ENCODE results near the gene ACSL6.

Gene ACSL6

DNA sequence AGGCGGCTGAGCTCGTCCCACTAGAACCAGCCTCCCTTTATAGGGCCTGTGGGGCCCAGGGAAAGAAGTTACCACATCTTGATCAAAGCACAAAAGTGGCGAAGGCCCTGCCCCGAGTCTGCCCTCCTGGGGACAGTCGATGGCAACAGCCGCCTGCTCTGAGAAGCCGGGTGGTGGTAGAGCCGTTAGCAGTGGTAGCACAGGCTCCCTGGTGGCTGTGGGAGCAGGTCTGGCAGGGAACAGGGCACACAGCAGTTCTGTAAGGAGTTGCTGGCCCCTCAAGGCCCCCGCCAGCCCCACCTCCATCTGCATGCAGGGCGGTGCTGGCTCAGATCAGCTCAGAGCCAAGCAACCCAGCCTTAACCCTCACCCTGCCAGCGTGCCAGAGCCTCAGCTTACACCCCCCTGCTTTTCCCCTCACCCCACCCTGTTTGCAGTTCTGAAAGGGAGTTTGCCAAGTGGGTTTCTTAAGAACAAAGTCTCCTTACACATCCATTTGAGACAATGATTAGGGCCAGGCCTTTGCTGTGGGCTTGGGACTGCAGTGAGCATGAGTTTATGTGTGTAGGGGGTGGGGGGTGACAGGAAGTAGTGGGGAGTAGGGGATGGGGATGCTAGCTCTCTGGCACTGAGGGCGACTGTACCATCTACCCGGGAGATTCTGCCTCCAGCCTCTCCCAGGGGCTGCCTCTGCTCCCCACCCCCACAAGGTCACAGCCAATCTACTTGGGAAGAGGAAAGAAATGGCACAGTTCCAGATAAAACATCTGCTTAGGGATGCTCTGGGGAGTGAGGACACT, 11.8 kb downstream of the ACSL6 start:
- no peak for DNase-seq

DNA sequence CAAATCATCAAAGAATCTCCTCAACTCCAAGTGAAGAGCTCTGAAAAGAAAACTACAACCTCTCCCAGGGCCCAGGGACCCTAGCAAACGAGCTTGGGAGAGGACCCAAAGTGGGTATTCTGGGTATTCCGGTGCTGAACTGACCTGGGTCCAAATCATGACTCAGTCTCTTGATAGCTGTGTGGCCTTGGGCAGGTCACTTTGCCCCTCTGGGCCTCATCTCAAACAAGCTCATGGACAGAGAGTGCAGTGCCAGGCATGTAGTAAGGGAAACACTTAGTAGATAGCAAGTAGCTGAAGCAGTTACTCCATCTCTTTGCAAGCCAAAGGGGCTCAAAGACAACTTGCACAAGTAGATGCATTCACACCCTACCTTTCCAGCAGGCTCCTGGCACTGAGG, 12.4 kb downstream of the ACSL6 start:
- DNase-seq, result no peak

DNA sequence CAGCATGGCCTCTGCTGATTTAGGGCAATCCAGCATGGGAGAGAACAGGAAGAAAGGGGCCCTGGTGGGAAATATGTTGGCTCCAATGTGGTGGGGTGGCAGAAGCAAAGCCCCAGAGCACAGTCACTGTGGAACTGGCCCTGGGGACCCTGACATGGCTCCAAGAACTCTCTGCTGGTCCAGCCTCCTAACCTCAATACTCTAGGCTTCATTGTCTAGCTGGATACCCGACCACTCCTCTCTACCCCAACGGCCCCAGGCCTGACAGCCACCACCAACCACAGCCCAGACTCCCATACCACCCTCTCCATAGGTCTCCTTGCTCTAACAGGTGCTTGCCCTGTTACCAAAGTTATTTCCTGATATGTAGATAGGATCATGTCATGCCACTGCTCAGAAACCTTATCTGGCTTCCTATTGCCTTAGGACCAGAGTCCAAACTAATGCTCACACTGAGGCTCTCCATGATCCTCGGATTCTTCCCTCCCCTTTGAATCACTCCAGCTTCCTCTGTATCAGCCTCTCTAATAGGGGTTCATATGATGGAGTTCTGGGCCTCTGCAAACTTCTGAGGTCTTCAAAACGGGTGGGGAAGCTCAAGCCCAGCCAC, 12.9 kb downstream of the ACSL6 start:
- DNase-seq, result no peak

DNA sequence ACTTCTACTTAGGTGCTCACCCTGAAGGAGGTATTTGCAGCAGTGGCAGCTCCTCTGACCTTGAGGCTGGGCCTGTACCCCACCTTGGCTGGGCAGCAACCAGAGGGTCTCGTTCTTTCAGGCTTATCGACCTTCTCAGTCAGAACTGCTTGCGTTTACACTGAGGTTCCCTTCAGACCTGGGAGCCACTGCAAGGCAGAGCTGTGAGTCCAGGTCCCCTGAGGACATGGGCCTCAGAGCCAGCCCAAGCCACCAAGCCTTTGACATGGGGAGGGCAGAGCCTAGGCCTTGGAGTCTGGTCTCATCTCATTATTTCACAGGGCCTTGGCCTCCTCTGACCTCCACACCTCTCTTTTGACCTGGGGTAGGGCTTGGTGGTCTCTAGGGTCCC, 13.7 kb downstream of the ACSL6 start:
- DNase-seq, result no peak

DNA sequence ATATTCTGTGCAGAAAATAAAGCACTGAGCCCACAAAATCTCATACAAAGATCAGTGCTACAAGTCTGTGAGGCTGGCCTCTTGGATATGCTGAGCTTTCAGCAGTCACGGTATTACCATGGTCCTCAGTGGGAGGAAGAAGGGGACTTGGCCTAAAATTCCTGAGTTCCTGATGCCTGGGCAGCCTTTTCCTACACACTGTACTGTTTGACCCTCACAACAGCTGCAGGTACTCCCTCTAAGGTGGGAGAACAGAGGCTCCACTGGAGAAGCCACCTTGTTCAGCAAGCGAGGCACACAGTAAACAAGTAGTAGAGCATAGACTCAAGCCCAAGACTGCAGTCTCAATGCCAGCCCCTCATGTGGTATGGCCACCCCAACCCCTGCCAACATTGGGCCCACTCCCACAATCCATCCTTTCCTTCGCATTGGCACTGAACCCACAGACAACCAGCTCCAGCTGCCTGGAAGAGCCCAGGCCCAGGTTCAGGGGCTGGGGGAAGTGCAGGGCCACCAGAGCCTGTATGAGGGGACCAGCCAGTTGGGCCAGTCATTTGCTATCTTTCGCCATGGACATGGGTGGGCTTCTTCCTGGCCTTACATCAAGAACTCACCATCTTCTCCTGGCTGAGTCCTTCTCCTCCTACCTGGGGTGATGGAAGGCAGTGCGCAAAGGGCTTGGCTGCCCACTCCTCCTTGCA, 14.3 kb downstream of the ACSL6 start:
- no peak for DNase-seq

DNA sequence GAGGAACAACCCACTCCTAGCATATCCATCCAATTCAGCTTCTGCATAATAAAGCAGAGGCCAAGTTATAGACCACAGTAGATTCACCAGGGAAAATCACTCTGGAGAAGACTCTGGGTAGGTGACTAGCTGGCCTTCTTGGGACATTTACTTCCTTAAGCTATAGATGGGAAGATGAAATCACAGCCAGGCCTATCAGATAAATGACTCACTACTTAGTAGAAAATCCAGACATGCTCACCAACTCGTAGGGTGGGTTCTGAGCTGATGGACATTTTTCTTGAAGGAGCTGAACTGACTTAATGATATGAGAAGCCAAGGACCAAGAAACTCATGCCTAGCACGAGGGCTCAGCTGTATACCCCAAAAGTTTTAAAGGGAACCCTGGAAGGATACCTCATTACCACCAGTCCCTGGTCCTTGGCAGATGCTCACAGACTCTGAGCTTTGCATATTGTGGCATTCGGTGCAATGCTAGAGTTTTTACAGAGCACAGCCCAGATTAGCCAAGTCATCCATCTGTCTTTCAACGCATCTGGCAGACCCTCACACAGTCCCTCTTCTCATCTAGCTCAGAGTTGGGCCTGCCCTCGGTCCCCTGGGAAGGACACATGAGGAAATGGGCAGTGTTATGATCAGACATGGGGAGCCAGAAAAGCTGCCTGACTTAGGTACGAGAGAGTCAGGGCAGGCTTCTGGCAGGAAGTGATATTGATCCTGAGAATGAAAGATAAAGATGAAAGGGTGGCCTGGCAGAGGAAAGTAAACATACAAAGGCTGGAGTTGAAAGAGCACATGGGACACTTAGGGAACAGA, 15.0 kb downstream of the ACSL6 start:
- no peak for DNase-seq

DNA sequence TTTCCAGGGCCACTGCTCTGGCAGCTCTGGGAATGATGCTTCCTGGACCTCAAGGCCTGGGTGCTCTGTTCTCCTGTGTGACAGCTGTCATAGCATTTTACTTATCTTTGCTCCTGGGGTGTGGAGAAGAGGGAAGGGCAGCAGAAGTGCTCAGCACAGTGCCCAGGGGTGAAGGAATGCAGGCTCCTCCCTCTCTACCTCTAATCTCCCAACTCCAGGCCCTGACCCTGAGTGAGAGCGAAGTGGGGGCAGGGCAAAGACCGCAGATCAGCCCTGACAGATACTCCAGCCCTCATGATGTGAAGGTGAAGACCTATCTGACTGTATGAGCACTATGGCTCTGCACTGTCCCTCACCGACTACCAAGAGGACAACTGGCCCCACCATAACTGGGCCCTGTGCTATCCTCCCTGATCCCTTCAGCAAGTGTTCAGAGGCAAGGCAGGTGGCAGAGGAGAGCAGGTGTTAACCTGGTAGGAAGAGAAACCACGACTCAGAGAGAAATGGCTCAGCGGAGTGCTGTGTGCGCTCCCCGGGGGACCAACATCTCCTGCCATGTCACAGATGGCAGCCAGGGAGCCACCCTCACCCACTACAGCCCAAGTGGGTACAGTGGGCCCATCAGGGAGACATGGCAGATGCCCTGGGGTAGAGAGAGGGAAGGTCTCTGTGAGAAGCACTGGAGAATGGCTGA, 16.8 kb downstream of the ACSL6 start:
- DNase-seq, result no peak

DNA sequence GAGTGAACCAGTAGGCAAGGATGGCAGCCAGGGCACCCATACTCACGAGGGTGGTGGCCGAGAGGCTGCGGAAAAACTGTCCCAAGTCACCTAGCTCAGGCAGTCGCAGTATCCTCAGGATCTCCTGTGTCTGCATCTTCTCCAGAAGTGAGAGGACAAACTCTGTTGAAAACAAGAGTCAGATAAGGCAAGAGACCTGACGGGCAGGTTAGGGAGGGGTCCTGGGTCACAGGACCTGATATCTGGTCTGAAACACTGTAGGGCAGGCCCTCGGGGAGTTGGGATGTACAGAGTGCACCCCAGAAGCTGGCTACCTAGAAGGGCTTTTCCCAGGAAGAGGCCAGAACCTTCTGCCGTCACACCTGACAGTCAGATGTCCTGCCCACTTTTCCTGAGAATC, 17.4 kb downstream of the ACSL6 start:
- DNase-seq, result no peak

DNA sequence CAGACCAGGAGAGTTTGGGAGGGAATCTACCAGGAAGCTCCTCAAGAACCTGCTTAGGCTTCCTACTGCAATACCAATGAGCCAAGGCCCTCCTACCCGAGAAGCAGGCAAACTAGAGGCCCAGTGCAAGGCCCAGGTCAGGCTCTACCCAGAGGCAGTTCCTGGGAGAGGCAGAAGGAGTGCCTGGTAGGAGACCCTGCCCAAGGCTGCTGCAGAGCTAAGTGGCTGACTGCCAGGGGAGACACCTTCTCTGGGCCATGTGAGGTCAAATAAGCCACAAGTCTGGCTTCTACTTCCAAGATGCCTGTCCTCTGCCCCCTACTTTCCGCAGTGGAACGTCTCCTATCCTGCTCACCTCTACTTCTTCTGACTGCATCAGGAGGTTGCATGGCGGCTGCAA, 17.8 kb downstream of the ACSL6 start:
- DNase-seq, result no peak

DNA sequence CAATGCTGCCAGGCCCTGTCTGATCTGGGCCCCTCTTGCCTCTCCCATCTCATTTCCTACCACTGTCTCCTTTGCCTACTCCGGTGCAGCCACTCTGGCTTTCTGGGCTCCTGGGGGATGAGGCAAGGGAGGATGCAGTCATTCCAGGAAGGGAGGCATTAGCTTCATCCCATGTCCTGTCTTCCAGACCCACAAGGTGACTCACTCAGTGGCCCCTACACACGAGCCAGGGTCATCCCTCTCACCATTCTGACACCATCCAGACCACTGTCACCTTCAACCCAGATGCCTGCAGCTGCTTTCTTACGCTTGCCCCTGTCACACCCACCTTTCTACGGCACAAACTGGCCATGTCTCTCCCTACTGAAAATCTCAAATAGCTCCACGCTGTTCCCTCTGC, 19.1 kb downstream of the ACSL6 start:
- no peak for DNase-seq

DNA sequence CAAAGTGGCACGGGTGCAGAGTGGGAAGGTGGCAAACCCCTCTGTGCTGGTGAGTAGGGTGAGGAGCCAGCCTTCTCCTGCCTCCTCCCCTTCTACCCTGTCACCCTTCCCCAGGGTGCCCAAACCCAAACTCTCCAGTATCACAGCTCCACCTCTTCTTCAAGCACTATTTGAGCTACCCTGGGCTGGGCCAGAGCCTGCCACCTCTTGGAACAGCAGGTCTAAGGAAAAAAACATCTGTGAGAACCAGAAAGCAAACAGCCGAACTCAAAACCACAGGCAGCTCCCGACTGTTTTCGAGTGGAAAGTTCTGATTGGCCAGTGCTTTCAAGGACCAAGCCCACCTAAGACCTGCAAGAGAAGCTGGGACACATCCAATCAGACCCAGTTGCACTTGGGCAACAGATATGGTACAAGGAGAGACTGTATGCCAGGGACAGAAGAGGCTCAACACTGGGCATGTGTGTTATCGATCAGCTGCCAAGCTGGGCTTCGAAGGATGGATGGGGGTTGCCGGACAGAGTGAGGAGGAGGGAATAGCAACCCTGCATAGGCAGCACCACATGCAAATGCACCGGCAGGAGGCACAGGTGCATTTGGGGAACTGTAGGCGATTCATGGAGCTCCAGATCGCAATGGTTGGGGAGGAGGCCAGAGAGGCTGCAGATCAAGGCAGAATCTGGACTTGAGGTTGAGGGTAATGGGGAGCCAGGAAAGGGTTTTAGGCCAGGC, 19.7 kb downstream of the ACSL6 start:
- no peak for DNase-seq

DNA sequence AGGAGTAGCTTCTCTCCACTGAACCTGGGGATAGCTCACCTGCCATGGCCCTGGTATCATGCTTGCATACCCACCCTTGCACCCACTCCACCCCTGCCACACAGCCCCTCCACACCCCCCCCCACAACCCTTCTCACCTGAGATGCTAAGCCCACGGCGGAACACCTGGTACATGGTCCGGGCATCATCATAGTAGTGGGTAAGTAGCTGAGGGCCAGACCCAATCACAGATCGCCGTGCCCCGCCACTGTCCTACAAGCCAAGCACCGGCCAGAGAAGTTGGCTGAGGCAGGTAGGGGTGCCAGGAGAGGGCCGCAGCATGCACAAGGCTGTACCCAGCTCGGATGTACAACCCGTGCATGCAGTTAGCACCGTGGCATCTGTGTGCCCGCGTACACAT, 20.7 kb downstream of the ACSL6 start:
- DNase-seq, result no peak

DNA sequence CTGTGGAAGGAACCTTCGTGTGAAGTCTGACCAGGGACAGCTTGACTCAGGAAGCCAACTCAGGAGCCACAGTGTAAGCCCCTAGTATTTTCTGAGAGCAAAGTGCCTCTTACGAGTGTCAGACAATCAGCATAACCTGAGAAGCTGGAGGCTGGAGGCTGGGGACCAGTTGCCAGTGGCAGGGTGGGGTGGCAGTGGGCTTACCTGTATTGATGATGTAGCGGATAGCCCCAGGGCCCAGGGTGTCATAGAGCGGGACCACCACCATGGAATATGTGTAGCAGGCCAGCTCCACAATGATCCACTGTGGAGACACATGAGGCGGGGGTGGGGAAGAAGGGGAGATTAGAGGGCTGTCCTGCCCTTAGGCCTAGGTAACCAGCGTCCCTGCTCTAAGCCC, 22.9 kb downstream of the ACSL6 start:
- no peak for DNase-seq

DNA sequence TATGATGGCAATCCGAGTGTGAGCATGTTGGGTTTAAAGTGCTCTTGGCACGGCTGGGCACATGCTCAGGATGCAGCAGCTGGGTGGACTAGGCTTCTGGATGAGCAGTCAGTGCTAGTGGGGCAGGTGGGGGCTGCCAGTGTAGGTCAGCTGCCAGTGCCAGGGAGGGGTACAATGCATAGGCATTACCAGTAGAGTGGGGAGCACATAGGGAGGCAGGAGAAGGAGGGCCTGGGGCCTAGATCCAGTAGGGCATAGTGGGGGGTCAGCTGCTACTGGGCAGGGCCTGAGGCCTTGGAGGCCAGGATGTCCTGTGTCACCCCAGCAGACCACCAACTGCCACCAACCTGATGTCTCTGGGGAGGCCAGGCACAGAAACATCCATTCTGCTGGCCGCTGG, 24.2 kb downstream of the ACSL6 start:
- no peak for DNase-seq

DNA sequence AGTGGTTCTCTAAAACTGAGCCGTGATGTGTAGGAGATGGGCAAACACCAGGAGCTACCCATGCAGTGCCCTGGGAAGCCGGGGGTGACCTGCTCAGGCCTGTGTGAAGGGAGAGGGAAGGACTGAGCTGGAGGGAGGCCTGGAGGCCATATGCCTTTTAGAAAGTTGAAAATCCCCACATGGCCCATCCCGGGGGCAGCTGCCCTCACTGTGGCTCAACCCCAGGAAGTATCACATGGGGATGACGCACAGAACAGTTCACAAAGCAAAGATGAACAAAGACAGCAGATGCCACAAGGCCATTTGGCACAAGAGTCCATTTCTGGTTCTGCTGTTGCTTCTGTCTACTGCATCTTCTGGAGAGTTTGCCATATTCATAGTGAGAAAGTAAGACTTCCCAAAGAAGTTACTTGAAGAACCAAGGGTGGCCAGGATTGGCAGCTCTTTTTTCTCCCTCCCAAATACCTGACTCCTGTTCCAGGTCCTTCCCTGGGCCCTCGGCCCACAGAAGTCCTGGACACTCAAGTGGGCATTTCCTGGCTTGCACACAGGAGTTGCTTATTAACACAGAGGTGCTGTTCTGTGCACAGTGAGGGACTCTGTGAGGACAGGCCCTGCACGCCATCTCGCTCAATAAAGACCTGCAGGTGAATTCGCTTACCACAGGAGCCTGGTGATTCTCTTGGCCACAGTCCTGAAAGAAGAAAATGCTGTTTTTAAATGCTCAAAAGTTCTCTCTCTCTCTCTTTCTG, 25.1 kb downstream of the ACSL6 start:
- DNase-seq, result no peak

DNA sequence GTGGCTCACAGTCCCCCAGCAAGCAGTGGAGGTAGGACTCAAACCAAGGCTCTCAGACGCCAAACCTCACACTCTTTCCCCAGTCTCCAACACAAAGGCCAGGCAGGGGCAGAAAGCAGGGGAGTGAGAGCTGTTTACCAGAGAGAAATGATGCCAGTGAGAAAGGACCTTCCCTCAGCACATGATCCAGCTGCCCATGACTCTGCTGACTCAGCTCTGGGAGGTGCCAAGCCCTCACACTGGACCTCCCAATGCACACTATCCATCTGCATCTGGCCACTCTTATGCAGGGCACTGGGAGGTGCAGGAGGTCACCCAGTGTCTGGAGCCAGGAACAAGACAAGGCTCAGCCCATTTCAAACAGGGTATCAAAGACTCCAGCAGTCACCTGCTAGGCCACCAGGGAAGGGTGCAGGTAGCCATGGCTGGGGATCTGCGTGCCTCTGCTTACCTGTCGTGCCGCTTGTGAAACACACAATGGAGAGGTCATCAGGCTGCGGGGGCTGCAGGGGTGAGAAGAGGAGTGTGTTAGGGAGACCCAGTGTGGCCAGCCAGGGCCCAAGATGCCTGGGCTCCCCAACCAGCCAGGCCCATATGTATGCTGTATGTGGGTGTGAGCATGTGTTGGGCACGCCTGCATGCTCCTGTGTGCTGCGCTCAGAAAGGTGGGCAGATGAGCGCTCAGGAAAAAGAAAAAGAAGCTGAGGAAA, 26.3 kb downstream of the ACSL6 start:
- DNase-seq, result no peak

DNA sequence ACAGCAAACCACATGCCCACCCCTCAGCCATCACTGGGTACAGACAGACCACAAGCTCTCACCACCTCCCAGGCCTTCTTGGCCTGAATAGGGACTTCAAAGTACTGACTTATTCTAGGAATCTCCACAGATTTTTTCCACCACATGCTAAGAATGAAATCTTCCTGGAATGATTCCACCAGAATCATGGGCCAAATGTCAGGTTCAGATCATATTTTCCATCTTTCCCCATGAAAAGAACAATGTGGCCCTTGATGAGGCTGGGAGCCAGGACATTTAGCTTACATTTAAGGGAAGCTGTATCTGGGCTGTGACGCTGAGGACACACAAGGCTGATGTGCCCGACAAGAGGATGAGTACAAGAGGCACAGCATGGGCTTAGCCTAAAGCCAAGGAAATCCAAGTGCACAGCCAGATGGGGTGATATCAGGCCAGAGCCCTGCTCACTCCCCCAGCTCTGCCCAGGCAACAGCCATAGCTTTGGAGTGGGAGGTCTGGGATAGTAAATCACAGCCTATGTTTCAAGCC, 28.1 kb downstream of the ACSL6 start:
- DNase-seq, result no peak

DNA sequence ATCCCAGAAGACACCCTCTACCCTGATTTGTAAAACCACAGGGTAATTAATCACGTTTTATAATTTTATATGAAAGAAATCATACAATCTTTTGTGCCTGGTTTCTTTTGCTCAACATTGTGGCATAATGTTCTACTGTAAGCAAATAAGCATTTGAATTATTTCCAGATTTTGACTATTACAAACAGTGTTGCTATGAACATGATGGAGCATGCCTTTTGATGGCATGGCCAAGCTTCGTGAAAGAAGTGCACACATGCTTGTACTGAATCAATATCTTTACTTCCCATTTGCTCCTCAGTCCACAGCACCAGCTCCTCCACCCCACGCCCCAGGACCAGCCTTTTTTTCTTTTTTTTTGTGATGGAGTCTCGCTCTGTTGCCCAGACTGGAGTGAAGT, 29.9 kb downstream of the ACSL6 start:
- no peak for DNase-seq

DNA sequence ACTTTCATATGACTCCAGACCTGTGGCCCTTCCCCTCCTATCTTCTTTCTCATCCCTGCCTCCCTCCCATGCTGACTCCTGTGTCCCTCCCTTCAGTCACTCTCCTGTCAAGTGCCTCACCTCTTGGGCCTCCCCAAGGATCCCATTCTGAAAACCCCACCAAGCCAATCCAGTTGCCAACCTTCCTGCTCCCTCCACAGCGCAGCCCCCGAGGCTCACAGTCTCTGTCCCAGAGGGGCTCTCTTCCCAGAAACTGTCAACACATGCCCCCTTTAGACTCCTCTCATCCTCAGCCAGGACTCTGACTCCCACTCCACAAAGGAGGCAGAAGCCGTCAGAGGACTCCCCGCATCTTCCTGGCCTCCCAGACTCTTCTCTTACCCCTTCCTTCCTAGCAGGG, 30.8 kb downstream of the ACSL6 start:
- DNase-seq, result no peak

DNA sequence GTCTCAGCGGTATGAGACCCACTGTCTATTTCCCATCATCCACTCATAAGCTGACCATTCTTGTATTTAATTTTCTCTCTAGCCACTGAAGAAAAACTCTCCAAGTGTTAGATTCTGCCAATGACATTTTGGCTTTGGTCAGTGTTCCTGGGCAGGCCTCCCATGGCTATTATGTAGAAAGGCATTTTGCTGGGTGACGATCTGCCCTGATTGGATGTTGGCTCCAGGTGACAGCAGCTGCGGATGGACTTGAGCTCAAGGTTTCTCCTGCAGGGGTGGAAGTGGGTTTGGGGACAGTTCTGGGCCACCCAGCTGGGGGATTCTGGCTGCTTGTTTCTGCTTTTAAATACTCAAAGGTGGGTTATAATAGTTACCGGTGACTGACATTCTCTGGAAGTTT, 31.6 kb downstream of the ACSL6 start:
- DNase-seq, result no peak
